Lower leg skin (tissue), 3 donors: ENCODE measurements around the gene PDP2.

ENCODE experiments used
- CTCF ChIP-seq, 3 donors: fragments of 450-650 bp; IDR thresholded peaks; one replicate each; pipeline ENCODE4 v1.5.1; 2016; ENCODE audit warnings: antibody characterized with exemption in 3 of 3, mild to moderate bottlenecking in 3 of 3, moderate library complexity in 2 of 3
- POLR2A ChIP-seq, 2 donors: fragments of 450-650 bp; IDR thresholded peaks; one replicate each; pipeline ENCODE4 v1.6.1; 2016 to 2017; ENCODE audit warnings: antibody characterized with exemption in 2 of 2, mild to moderate bottlenecking in 1 of 2, moderate library complexity in 1 of 2

GRCh38 chr16:66848172-66848571 lies 32.1 kb upstream of the PDP2 start:
- TF ChIP-seq CTCF (IDR thresholded peaks at IDR 0.05) = no peak
- no peak for TF ChIP-seq POLR2A (IDR thresholded peaks at IDR 0.05)
